IPS-NIHi7 (cell line): ENCODE measurements around the gene BAZ1A.

Source experiments
- DNase-seq: peaks from one replicate; pipeline ENCODE4 v3.0.0; 2012; ENCODE audit warnings: mixed read lengths; ENCODE audit errors: extremely low spot score

BAZ1A gene

GRCh38 chr14:34721129-34721528 is 154.0 kb downstream of the BAZ1A start:
- no peak for DNase-seq

DNA sequence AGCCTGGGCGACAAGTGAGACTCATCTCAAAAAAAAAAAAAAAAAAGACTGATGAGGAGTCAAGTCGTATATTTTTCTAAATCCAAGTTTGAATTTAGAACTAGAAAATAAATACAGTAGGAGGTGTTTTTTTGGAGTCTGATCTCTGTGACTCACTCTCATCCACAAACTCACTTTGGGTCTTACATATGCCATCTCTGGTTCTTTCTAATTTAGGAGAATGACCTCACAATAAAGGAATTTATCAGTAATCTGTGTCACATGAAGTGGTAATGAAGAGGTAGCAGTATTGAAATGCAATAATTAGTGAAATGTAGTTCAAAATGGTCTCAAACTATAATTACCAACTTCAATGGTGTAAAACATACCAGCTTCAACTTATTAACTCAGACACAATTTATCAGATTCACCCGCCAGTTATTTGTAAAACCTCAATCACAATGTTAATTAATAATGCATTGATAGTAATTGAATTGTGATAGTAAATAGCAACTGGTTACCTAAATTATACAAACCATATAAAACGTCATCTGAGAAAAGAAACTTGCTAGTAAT is 156.3 kb downstream of the BAZ1A start:
- no peak for DNase-seq

DNA sequence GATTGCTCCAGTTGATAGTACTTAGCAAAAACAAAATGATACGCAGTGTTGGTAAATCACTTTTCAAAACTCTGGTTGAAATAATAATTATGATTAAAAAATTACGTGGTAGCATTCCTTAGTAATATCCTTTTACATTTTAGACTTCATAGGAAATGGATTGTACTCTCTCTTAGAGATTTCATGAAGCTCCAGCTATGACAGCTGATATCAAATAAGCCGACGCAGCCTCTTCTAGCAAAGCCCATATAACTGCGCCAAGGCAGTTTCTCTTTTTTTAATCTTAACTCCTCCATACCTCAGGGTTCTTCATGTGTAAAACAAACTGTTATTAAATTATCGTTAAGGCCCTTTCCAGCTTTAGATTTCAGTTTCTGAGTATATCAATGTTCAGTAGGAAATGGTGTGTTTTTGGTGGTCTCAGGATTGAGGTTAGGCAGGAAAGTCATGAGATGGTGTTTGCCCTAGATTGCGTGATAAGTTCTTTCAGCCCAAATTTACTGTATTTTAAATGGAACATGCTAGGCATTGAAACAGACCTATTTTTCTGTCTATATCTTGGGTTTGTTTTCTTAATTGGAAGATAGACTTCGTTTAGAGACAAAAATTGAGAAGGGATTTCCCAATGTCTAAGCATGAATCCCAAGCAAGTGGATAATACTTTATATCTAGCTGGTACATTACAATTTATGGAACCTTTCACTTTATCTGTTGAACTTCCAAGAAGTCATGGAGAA is 159.9 kb downstream of the BAZ1A start:
- no peak for DNase-seq

GRCh38 chr14:34714320-34715126 is 160.6 kb downstream of the BAZ1A start, which contains the start of gene CFL2:
Gene CFL2, minus strand, starts transcription at chr14:34714593. Its CDS starts 53 bp downstream, at chr14:34714540.
- peak; percentile 98 for DNase-seq

- no peak for DNase-seq
Observed at GRCh38 chr14:34713681-34714319, 161.4 kb downstream of the BAZ1A start.

DNA sequence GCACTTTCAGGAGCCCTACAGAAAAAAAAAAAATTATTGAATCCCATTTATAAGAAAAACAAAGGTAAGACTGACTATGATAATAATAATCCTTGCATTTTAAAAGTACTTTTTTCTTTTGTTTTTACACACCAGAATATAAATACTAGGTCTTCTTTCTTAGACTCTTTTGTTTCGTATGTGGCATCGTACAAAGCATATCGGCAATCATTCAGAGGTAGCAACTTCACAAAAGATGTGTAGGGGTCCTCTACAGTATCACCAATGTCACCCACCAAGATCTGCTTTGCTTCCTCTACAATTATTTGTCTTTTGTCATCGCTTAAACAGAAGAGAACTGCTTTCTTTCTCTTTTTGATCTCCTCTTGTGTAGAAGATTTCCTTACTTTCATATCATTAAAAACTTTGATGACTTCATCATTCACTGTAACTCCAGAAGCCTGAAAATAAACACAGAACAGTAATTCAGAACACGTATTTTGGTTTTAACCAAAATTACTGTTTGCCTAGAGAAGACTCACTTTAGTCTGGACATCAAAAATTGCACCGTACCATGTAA is 162.0 kb downstream of the BAZ1A start:
- no peak for DNase-seq

DNA sequence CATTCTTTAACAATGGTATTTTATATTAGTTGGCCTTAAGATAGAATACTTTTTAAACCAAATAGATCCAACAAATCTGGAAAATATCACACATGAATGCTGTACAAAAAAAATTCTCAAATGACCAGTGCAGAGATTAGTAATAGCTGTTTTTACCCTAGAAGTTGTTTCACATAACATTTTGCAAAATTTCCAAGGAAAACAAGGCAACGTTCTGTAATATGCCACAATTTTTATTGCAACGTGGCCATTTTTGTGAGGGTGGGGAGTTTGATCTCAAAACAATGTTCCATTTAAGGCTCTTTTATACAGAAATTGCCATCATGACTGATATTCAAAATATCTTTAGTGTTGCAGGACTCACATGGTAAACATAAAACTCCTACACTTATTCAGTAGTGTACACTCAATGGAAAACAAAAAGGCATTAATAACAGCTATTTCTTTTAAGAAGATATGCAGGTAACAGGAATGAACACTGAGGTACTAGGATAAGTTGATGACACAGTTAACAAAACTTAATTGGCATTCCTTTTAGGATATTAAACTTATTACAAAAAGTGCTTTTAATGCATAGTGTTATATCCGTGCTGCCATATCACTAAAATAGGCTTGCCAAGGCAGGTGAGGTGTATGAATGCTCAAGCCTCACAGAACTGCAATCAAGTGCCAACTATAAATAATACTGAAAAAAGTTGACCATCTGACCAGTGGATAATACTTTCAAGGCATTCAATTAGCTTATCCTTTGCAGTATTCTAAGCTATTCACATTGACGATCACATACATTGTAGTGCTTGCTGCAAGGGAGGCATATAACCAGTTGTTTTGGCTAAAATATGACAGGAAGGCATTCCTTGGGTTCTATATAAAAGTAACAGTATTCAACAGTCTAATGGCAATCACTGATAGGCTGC is 163.1 kb downstream of the BAZ1A start:
- DNase-seq = no peak

DNA sequence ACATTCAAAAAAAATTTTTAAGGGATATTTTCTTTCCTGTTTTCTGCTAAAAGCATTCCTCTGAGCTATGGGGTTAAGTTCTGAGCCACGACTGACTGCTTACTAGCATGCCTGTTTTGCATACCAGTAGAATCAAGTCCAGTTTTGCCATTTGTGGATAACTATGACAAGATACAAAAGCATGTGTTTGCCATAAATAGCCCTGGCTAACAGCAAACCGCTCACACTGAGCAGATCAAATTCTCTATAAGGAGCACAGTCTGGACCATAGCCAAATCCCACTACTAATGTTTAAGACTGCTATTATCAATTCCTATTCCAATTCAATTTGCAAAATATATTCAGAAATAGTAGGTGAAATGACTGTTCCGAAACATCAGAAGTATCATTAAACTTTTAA is 164.0 kb downstream of the BAZ1A start:
- DNase-seq = no peak

- no peak for DNase-seq
Observed at GRCh38 chr14:34710744-34711143, 164.4 kb downstream of the BAZ1A start.

- no peak for DNase-seq
Observed at GRCh38 chr14:34710006-34710405, 165.2 kb downstream of the BAZ1A start.

GRCh38 chr14:34707722-34708121 is 167.4 kb downstream of the BAZ1A start:
- DNase-seq = no peak
